GM21717 (cell line): Measurements from ENCODE around the gene IRX4.

Experiments used
- ATAC-seq: cut with Tn5 transposase; IDR thresholded peaks from one replicate; pipeline ENCODE4 v1.9.1; 2021; ENCODE audit warnings: mild to moderate bottlenecking, moderate library complexity; ENCODE audit not compliant: unreplicated experiment

IRX4 gene

GRCh38 chr5:1882337-1883119 is at the start of gene IRX4:
IRX4 (minus strand) TSS chr5:1882925; CDS start chr5:1882647, 278 bp downstream.
- ATAC-seq: no peak

GRCh38 chr5:1931604-1932231 is 49.0 kb upstream of the IRX4 start:
- ATAC-seq: no peak

GRCh38 chr5:1930880-1931603 is 48.3 kb upstream of the IRX4 start:
- ATAC-seq: no peak

DNA sequence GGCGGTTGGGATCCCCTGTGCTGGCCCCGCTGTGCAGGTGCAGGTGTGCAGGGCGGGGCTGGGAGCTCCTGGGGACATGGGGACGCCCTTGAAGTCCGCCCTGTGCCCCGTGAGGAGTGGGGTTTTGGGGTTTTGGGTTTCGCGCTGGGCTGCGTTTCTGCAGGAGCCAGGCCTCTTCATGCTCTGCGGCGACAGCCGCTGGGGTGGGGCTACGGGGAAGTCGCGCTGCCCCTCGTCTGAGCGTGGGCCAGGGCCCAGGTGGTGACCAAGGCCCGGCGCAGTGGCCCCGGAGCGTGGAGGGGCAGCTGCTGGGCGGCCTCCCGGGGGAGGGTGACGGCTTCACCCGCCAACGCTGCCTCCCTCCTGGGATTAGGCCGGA is 47.8 kb upstream of the IRX4 start:
- no peak for ATAC-seq

GRCh38 chr5:1929108-1929991 is 46.6 kb upstream of the IRX4 start:
- no peak for ATAC-seq

DNA sequence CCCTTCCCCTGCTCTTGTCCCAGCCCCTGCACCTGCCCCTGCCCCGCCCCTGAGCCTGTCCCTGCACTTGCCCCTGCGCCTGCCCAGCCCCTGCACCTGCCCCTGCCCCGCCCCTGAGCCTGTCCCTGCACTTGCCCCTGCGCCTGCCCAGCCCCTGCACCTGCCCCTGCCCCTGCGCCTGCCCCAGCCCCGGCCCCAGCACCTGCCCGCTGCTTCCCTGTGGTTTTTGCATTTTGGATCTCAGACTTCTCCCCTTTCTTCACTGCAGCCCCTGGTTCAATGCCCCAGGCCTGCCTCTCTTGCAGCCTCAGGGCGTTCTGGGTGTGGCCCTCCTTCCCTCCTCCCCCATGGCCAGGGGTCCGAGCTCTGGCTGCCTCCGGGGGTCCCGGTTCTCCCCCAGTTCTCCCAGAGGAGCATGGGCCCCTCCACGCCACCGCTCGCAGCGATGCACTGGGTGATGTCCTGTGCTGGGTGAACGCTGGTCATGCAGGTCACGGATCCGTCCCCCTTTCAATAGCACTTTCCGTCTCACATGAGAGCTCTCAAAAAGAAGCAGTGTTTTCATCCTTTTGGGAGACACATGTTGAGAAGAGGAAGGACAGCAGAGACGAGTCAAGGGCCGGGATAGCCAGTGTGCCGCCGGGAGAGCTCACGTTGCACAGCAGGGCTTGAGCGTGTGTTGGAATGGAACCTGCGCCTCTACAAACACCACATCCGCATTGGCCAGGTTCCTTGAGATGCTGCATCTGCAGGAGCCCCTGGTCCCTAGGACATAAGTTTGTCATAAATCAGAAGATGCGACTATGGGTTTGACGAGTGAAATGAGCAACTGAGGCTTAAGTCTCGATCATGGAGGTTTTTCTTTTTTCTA is 44.0 kb upstream of the IRX4 start:
- no peak for ATAC-seq

DNA sequence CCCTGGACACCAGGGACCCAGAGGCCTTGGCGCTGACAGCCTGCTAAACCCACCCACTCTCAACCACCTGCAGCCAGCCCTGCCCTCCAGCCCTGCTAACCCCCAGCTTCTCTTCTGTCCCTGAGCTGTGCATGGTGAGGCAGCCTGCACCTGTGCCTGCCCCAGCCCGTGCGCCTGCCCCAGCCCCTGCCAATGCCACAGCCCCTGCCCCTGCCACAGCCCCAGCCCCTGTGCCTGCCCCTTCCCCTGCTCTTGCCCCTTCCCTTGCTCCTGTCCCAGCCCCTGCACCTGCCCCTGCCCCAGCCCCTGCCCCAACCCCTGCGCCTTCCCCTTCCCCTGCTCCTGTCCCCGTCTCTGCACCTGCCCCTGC is 43.3 kb upstream of the IRX4 start:
- ATAC-seq: no peak

DNA sequence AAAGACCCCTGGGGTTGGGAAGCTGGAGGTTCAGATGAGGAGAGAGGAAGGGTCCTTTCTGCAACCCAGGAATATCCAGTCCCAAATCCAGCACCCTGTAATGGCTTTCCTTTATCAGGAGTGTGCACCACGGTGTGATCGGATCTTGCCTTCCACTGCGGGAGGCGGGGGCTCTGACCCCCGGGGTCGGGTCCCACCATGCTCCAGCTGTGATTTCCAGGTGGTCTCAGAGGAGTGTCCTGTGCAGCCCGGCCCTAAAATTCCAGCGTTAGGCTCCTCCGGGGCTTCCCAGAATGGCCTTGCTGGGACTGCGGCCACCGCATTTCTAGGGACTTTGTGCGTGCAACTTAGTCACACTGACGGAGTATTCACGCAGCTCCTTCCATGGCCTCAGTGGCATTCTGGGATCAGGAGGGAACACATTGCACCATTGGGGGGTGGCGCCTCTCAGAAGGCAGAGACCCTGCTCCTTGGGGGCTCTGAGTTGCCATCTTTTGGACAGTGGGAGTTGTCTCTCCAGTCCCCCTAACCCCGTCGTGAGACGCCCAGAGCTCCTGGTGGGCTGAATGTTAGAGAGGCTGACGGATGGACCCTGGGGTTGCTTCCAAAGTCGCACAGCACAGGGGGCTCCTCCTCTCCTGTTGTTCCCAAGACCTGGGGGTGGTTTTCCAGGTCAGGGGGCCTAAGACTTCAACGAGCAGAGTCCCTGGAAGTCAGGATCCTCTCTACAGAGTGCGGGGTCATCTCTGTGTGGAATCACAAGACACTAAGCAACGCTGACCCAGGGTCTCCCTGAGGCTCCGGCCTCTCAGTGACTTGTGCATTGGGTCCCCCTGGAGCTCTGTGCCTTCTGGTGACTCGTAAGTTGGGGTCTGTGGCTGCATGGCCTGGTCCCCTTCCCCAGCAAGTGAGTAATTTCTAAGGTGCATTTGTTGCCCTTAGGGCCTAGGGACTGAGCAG is 42.7 kb upstream of the IRX4 start:
- no peak for ATAC-seq

- ATAC-seq: no peak
Observed at GRCh38 chr5:1923766-1924165, 41.0 kb upstream of the IRX4 start.

- no peak for ATAC-seq
Observed at GRCh38 chr5:1923341-1923740, 40.6 kb upstream of the IRX4 start.

- ATAC-seq: no peak
Observed at GRCh38 chr5:1921711-1922110, 39.0 kb upstream of the IRX4 start.

DNA sequence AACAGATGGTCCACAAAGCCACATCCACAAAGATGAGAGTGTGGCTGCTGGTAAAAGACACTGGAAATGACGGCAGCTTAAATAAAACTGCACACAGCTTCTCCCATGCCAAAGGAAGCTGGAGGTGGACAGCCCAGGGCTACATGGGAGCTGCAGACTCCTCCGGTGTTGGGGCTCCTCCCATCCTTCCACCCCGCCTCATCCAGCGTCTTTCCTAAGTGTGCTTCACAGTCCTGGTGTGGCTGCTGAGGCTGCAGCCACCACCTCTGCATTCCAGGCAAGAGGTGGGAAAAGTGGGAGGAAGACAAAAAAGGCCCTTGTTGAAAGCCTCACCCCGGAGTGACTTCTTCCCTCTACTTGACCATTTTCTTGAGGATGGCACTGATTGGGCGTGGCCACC is 37.0 kb upstream of the IRX4 start:
- ATAC-seq: no peak

DNA sequence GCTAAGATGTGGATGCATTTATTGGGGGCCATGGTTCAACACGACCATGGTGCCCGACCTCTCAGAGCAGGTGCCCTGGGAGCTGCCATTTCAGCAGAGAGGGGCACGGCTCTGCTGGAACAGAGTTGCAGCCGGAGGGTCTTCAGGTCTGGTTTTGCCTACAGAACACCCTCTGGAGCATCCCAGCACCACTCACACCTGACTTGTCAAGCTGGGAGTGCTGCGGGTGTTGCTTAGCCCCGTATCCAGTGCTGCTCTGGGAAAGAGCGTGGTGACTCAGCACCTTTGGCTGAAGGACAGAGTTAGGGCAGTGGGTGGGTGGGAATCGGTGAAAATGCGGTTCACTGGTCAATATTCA is 36.5 kb upstream of the IRX4 start:
- no peak for ATAC-seq

- ATAC-seq: no peak
Observed at GRCh38 chr5:1918488-1919208, 35.9 kb upstream of the IRX4 start.

DNA sequence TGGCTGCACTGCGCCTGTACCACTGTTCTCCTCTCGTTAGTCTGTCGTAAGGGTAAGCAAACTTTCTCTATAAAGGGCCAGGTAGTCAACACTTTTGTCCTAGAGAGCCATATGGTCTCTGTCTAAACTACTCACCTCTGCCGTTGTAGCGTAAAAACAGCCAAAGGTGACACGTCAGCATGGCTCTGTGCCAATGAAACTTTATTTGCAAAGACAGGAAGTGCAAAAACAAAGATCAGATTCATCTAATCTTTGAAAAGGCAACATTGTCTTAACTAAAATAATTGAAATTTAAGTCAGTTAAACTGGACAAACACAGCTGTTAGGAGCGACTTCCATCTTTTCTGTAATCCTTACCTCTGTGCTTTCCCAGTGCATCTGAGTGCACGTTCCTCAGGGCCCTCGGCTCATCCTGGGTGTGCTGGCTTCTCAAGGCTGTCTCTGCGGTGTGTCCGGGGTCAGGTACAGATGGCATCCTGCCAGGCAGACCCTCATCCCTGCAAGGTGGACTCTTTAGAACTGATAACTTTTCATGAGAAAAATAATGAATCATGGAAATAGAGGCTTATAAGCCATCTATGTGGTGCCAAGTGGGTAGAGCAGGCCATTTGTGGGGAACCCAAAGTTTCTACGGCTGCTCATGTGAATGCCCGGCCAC is 35.2 kb upstream of the IRX4 start:
- no peak for ATAC-seq

- ATAC-seq: no peak
Observed at GRCh38 chr5:1916041-1917001, 33.6 kb upstream of the IRX4 start.

- no peak for ATAC-seq
Observed at GRCh38 chr5:1915316-1915715, 32.6 kb upstream of the IRX4 start.
